HEK293 (cell line): ENCODE data around the gene TRPC4AP.
A peak's percentile ranks its signal among the peaks of the same experiment; 100 is the strongest.

Experiments used
- CTCF ChIA-PET: fragments of 350-600 bp; formaldehyde crosslinking; extraction: SDS; loops from one replicate; lab custom pipeline; 2021; ENCODE audit warnings: antibody characterized with exemption; lab: Yijun Ruan, JAX
- POLR2A ChIA-PET: fragments of 300-600 bp; formaldehyde crosslinking; extraction: SDS; loops from one replicate; lab custom pipeline; 2020; ENCODE audit warnings: antibody characterized with exemption, inconsistent platforms; lab: Yijun Ruan, JAX
- H3K27ac ChIP-seq: fragments of 200-500 bp; sonication (Bioruptor generic); 2 replicates; pipeline ENCODE4 v1.5.1; 2014; ENCODE audit warnings: low read depth, low read length, control low read depth, inconsistent platforms; ENCODE audit errors: extremely low read depth
- H3K36me3 ChIP-seq, 2 experiments: fragments of 200-500 bp in 1 of 2; sonication (Bioruptor generic) in 1 of 2; 1 replicate in 1 of 2; 2 replicates in 1 of 2; pipeline ENCODE4 v1.5.1; 2014 to 2017; ENCODE audit warnings: inconsistent platforms in 2 of 2, low read length in 2 of 2; ENCODE audit not compliant: control insufficient read depth in 2 of 2, insufficient read depth in 1 of 2
- H3K4me1 ChIP-seq: fragments of 200-500 bp; sonication (Bioruptor generic); 2 replicates; pipeline ENCODE4 v1.5.1; 2014; ENCODE audit warnings: mild to moderate bottlenecking, low read length, inconsistent platforms; ENCODE audit not compliant: control insufficient read depth, insufficient read depth
- H3K4me3 ChIP-seq: 2 replicates; pipeline ENCODE4 v1.5.1; 2011; ENCODE audit warnings: low read depth, mild to moderate bottlenecking, control low read depth, low read length, moderate library complexity
- H3K9me3 ChIP-seq: fragments of 200-500 bp; sonication (Bioruptor generic); 2 replicates; pipeline ENCODE4 v1.5.1; 2014; ENCODE audit warnings: low read depth, low read length, inconsistent platforms; ENCODE audit not compliant: control insufficient read depth, insufficient read depth
- HOXA7 ChIP-seq: sonication (generic); formaldehyde crosslinking; IDR thresholded peaks from 2 replicates; pipeline ENCODE4 v1.8.1; 2022; ENCODE audit warnings: missing genetic modification reagents, borderline replicate concordance
- HOXC10 ChIP-seq: sonication (generic); formaldehyde crosslinking; IDR thresholded peaks from 2 replicates; pipeline ENCODE4 v1.8.1; 2023; ENCODE audit warnings: mild to moderate bottlenecking, missing genetic modification reagents
- KLF10 ChIP-seq: fragments of 450-650 bp; IDR thresholded peaks from 2 replicates; pipeline ENCODE4 v1.5.1; 2018; ENCODE audit warnings: missing biosample characterization, mild to moderate bottlenecking, missing genetic modification characterization
- MYNN ChIP-seq: fragments of 450-650 bp; formaldehyde crosslinking; IDR thresholded peaks from 2 replicates; pipeline ENCODE4 v1.5.1; 2016; ENCODE audit warnings: missing biosample characterization, missing genetic modification characterization, borderline replicate concordance
- REPIN1 ChIP-seq: fragments of 450-650 bp; formaldehyde crosslinking; IDR thresholded peaks from 2 replicates; pipeline ENCODE4 v1.5.1; 2017; ENCODE audit warnings: missing biosample characterization, missing genetic modification characterization, low read depth
- SALL2 ChIP-seq: fragments of 450-650 bp; formaldehyde crosslinking; IDR thresholded peaks from 2 replicates; pipeline ENCODE4 v1.5.0; 2017; ENCODE audit warnings: missing biosample characterization, mild to moderate bottlenecking, missing genetic modification characterization, borderline replicate concordance
- SCRT1 ChIP-seq: fragments of 450-650 bp; formaldehyde crosslinking; IDR thresholded peaks from 2 replicates; pipeline ENCODE4 v1.5.1; 2016; ENCODE audit warnings: missing biosample characterization, missing genetic modification characterization, borderline replicate concordance
- SCRT2 ChIP-seq: fragments of 450-650 bp; formaldehyde crosslinking; IDR thresholded peaks from 2 replicates; pipeline ENCODE4 v1.5.1; 2016; ENCODE audit warnings: missing biosample characterization, missing genetic modification characterization
- ZFP3 ChIP-seq: fragments of 450-650 bp; formaldehyde crosslinking; IDR thresholded peaks from 2 replicates; pipeline ENCODE4 v1.5.1; 2016; ENCODE audit warnings: low read depth, missing biosample characterization, missing genetic modification characterization
- ZNF2 ChIP-seq: fragments of 450-650 bp; formaldehyde crosslinking; IDR thresholded peaks from 2 replicates; pipeline ENCODE4 v1.5.1; 2016; ENCODE audit warnings: missing biosample characterization, missing genetic modification characterization
- ZNF211 ChIP-seq: fragments of 450-650 bp; formaldehyde crosslinking; IDR thresholded peaks from 2 replicates; pipeline ENCODE4 v1.5.1; 2016; ENCODE audit warnings: low read depth, missing biosample characterization, missing genetic modification characterization
- ZNF248 ChIP-seq: fragments of 450-650 bp; formaldehyde crosslinking; IDR thresholded peaks from 2 replicates; pipeline ENCODE4 v1.5.1; 2017; ENCODE audit warnings: missing biosample characterization, missing genetic modification characterization
- ZNF302 ChIP-seq: fragments of 450-650 bp; formaldehyde crosslinking; IDR thresholded peaks from 2 replicates; pipeline ENCODE4 v1.5.1; 2016; ENCODE audit warnings: missing biosample characterization, missing genetic modification characterization, low read depth
- ZNF423 ChIP-seq: fragments of 450-650 bp; formaldehyde crosslinking; IDR thresholded peaks from 2 replicates; pipeline ENCODE4 v1.5.1; 2016; ENCODE audit warnings: missing biosample characterization, missing genetic modification characterization
- ZNF521 ChIP-seq: fragments of 450-650 bp; formaldehyde crosslinking; IDR thresholded peaks from 2 replicates; pipeline ENCODE4 v1.5.1; 2017; ENCODE audit warnings: missing biosample characterization, mild to moderate bottlenecking, missing genetic modification characterization
- ZNF624 ChIP-seq: fragments of 450-650 bp; formaldehyde crosslinking; IDR thresholded peaks from 2 replicates; pipeline ENCODE4 v1.5.1; 2017; ENCODE audit warnings: missing biosample characterization, missing genetic modification characterization
- ZNF785 ChIP-seq: fragments of 450-650 bp; formaldehyde crosslinking; IDR thresholded peaks from 2 replicates; pipeline ENCODE4 v1.5.1; 2016; ENCODE audit warnings: missing biosample characterization, missing genetic modification characterization
- TF ChIP-seq, protein P1 (sequence below): fragments of 450-650 bp; formaldehyde crosslinking; IDR thresholded peaks from 2 replicates; pipeline ENCODE4 v1.5.1; 2016; ENCODE audit warnings: missing biosample characterization, missing genetic modification characterization, borderline replicate concordance
- TF ChIP-seq, protein P2 (sequence below): fragments of 450-650 bp; formaldehyde crosslinking; IDR thresholded peaks from 2 replicates; pipeline ENCODE4 v1.5.1; 2016; ENCODE audit warnings: missing biosample characterization, missing genetic modification characterization
- TF ChIP-seq, protein P3 (sequence below): fragments of 450-650 bp; formaldehyde crosslinking; IDR thresholded peaks from 2 replicates; pipeline ENCODE4 v1.5.1; 2016; ENCODE audit warnings: missing biosample characterization, missing genetic modification characterization
- TF ChIP-seq, protein P4 (sequence below): fragments of 450-650 bp; formaldehyde crosslinking; IDR thresholded peaks from 2 replicates; pipeline ENCODE4 v1.5.1; 2017; ENCODE audit warnings: missing biosample characterization, missing genetic modification characterization

TRPC4AP gene

DNA sequence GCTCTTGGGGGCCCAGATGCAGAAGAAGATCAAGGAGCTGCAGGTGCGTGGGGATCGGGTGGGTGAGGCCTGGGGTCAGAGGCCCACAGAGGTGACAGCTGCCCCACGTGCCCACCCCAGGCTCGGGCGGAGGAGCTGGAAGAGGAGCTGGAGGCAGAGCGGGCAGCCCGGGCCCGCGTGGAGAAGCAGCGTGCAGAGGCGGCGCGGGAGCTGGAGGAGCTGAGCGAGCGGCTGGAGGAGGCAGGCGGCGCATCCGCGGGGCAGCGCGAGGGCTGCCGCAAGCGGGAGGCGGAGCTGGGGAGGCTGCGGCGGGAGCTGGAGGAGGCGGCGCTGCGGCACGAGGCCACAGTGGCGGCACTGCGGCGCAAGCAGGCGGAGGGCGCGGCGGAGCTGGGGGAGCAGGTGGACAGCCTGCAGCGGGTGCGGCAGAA, 95.5 kb downstream of the TRPC4AP start:
- ChIA-PET CTCF (interaction anchor here (1.8 kb wide), 1 partner anchor 123 kb away, joined by 6 read pairs; no protein-coding TSS in a partner anchor), POLR2A (no interaction called here)
- H3K27ac ChIP-seq: no peak overlapping the region
- TF ChIP-seq ZNF624 (tag by site-specific recombination) (no peak), KLF10 (no peak), ZNF211 (tag by site-specific recombination) (no peak), HOXC10 (CRISPR knock-in tag) (no peak), ZNF785 (tag by site-specific recombination) (no peak), ZNF521 (tag by site-specific recombination) (no peak), ZFP3 (tag by site-specific recombination) (no peak), ZNF302 (tag by site-specific recombination) (no peak), HOXA7 (CRISPR knock-in tag) (no peak), REPIN1 (tag by site-specific recombination) (no peak)
- TF ChIP-seq, protein P1, sequence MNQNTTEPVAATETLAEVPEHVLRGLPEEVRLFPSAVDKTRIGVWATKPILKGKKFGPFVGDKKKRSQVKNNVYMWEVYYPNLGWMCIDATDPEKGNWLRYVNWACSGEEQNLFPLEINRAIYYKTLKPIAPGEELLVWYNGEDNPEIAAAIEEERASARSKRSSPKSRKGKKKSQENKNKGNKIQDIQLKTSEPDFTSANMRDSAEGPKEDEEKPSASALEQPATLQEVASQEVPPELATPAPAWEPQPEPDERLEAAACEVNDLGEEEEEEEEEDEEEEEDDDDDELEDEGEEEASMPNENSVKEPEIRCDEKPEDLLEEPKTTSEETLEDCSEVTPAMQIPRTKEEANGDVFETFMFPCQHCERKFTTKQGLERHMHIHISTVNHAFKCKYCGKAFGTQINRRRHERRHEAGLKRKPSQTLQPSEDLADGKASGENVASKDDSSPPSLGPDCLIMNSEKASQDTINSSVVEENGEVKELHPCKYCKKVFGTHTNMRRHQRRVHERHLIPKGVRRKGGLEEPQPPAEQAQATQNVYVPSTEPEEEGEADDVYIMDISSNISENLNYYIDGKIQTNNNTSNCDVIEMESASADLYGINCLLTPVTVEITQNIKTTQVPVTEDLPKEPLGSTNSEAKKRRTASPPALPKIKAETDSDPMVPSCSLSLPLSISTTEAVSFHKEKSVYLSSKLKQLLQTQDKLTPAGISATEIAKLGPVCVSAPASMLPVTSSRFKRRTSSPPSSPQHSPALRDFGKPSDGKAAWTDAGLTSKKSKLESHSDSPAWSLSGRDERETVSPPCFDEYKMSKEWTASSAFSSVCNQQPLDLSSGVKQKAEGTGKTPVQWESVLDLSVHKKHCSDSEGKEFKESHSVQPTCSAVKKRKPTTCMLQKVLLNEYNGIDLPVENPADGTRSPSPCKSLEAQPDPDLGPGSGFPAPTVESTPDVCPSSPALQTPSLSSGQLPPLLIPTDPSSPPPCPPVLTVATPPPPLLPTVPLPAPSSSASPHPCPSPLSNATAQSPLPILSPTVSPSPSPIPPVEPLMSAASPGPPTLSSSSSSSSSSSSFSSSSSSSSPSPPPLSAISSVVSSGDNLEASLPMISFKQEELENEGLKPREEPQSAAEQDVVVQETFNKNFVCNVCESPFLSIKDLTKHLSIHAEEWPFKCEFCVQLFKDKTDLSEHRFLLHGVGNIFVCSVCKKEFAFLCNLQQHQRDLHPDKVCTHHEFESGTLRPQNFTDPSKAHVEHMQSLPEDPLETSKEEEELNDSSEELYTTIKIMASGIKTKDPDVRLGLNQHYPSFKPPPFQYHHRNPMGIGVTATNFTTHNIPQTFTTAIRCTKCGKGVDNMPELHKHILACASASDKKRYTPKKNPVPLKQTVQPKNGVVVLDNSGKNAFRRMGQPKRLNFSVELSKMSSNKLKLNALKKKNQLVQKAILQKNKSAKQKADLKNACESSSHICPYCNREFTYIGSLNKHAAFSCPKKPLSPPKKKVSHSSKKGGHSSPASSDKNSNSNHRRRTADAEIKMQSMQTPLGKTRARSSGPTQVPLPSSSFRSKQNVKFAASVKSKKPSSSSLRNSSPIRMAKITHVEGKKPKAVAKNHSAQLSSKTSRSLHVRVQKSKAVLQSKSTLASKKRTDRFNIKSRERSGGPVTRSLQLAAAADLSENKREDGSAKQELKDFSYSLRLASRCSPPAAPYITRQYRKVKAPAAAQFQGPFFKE (tag by site-specific recombination): no peak
- TF ChIP-seq, protein P2, sequence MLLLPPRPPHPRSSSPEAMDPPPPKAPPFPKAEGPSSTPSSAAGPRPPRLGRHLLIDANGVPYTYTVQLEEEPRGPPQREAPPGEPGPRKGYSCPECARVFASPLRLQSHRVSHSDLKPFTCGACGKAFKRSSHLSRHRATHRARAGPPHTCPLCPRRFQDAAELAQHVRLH (tag by site-specific recombination): no peak
- TF ChIP-seq, protein P3, sequence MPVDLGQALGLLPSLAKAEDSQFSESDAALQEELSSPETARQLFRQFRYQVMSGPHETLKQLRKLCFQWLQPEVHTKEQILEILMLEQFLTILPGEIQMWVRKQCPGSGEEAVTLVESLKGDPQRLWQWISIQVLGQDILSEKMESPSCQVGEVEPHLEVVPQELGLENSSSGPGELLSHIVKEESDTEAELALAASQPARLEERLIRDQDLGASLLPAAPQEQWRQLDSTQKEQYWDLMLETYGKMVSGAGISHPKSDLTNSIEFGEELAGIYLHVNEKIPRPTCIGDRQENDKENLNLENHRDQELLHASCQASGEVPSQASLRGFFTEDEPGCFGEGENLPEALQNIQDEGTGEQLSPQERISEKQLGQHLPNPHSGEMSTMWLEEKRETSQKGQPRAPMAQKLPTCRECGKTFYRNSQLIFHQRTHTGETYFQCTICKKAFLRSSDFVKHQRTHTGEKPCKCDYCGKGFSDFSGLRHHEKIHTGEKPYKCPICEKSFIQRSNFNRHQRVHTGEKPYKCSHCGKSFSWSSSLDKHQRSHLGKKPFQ (tag by site-specific recombination): no peak
- TF ChIP-seq, all 188 proteins: peak for 0
- Histone ChIP-seq H3K4me3 (no peak overlapping the region), H3K9me3 (no peaks in the 10 kb centered on the region), H3K36me3 (peaks cover 0 to 86% of the 10 kb centered on the region in 2 experiments; a peak in 1 of 3 replicates), H3K4me1 (no peaks in the 10 kb centered on the region)

DNA sequence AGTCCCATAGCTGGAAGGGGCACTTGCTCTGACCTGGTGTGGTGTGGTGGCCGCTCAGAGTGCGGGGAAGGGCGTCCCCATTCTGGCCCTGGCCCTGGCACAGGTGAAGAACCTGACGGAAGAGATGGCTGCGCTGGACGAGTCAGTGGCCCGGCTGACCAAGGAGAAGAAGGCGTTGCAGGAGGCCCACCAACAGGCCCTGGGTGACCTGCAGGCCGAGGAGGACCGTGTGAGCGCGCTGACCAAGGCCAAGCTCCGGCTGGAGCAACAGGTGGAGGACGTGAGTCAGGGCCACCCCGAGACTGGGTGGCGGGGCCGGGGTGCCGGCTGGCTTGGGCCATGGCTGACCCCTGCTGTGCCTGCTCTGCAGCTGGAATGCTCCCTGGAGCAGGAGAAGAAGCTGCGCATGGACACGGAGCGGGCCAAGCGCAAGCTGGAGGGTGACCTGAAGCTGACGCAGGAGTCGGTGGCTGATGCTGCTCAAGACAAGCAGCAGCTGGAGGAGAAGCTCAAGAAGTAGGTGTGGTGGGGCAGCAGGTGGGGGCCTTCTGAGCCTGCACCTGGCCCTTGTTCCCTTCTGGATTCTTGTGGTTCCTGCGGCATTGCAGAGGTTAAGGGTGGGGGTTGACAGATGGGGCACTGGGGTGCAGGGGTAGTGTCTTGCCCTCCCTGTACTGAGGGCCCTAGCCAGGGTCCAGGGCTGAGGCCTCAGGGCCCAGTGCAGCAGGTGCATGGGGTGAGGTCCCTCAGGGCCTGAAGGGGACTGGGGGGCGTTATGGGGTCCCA, 96.2 kb downstream of the TRPC4AP start:
- no peak for TF ChIP-seq MYNN
- TF ChIP-seq ZNF423 (tag by site-specific recombination): no peak
- TF ChIP-seq, protein P4, sequence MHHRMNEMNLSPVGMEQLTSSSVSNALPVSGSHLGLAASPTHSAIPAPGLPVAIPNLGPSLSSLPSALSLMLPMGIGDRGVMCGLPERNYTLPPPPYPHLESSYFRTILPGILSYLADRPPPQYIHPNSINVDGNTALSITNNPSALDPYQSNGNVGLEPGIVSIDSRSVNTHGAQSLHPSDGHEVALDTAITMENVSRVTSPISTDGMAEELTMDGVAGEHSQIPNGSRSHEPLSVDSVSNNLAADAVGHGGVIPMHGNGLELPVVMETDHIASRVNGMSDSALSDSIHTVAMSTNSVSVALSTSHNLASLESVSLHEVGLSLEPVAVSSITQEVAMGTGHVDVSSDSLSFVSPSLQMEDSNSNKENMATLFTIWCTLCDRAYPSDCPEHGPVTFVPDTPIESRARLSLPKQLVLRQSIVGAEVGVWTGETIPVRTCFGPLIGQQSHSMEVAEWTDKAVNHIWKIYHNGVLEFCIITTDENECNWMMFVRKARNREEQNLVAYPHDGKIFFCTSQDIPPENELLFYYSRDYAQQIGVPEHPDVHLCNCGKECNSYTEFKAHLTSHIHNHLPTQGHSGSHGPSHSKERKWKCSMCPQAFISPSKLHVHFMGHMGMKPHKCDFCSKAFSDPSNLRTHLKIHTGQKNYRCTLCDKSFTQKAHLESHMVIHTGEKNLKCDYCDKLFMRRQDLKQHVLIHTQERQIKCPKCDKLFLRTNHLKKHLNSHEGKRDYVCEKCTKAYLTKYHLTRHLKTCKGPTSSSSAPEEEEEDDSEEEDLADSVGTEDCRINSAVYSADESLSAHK: no peak
- TF ChIP-seq ZNF2 (tag by site-specific recombination): no peak
- peak; percentile 95; the same call in 1 of the 2 replicates for TF ChIP-seq SCRT1 (tag by site-specific recombination)
- peak; percentile 97 for TF ChIP-seq SCRT2
- TF ChIP-seq, protein P3 (tag by site-specific recombination): no peak
- no peak for TF ChIP-seq SALL2 (tag by site-specific recombination)
- no peak for TF ChIP-seq ZNF248 (tag by site-specific recombination)
- no peak overlapping the region for H3K27ac ChIP-seq
- no peaks in the 10 kb centered on the region for H3K9me3 ChIP-seq
- H3K4me3 ChIP-seq: no peak overlapping the region
- CTCF ChIA-PET: no interaction called here
- no peaks in the 10 kb centered on the region for H3K4me1 ChIP-seq
- POLR2A ChIA-PET: interaction anchor here (0.8 kb wide), 1 partner anchor 10 kb away, joined by 3 read pairs; no protein-coding TSS in a partner anchor
- H3K36me3 ChIP-seq: peaks cover 0 to 79% of the 10 kb centered on the region in 2 experiments; a peak in 1 of 3 replicates
